Activated CD4-positive, alpha-beta T cell treated with anti-CD3 and anti-CD28 coated beads, Interleukin-2, amount 50 U/mL, for 16 hours (primary cell): ENCODE measurements around the gene EEF2K.
"Not testable (repeated sequence)": the region's sequence is repeated elsewhere in the genome, so short reads cannot be mapped to it uniquely, and the experiment has no call there.

Source experiments
- DNase-seq: peaks from one replicate; pipeline ENCODE4 v3.0.0-alpha.2; 2020

EEF2K gene

DNA sequence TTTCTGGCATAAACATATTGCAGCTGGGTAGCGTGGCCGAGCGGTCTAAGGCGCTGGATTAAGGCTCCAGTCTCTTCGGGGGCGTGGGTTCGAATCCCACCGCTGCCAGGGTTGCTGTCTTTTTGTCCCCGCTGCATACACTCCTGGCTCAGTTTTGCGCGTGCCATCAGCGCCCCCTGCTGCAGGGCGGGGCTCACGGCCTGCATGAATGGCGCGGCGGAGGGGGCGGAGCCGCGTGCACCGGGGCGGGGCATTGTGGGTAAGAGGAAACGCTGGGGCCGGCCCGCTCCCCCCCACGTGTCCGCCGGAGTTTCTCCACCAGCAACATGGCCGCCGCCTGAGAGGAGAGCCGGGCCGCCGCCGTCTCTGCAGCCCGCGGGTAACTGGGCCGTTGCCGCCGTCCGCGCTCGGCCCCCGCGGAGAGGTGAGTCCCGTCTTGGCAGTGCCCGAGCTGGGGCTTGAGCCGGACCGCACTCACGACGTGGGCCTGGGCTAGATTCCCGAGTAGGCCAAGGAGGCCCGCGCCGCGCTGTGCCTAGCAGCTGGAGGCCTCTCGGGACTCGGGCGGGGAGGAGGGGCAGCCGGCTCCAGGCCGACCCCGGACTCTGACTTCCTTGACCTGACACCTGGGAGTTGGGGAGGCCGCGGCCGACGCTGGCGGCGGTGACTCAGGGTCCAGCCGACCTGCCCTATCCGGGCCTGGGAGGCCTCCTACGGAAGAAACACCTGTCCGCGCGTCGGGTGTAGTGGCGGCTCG is 91.2 kb downstream of the EEF2K start, which contains the start of gene POLR3E:
TSS of gene POLR3E (plus strand) at position 296 of the 757 bp plus-strand sequence. CDS start 5,560 bp downstream, outside the sequence.
- DNase-seq, result peak; percentile 99

DNA sequence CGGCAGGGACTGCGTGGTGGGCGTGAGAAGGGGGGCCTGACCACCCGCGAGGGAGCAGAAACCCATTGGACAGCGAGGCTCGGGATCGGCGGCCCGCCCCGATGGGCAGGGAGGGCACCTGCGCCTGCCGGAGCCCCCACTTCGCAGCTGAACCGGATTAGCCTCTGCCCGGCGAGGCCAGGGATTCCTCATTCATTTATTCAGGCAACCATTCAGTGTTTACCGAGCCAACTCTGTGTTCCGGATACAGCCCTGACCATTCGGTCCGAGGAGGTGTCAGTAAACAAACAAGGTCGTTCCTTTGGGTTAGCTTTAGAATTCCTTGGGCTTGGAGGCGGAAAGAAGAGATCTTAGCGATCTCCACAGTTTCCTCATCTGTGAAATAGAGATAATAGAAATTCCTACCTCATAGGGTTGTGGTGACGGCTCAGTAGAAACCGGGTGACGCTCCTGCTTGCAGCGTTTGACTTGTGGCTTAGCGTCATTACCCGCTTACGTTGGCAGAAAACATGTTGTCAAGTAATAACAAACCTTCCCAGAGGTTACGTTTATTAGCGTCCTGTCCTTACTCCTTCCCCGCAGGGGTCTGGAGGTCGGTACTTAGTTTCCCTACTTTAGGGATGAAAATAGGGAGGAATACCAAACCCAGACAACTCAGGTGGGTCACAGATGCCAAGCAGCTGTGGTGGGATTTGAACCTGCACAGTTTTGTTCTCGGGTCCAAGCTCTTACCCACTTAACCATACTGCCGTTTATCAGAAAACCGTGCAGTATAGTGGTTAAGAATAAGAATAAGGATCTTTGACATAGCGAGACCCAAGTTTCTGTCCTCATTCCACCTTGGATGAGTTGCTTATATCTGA is 92.0 kb downstream of the EEF2K start:
- DNase-seq, result peak; percentile 90

DNA sequence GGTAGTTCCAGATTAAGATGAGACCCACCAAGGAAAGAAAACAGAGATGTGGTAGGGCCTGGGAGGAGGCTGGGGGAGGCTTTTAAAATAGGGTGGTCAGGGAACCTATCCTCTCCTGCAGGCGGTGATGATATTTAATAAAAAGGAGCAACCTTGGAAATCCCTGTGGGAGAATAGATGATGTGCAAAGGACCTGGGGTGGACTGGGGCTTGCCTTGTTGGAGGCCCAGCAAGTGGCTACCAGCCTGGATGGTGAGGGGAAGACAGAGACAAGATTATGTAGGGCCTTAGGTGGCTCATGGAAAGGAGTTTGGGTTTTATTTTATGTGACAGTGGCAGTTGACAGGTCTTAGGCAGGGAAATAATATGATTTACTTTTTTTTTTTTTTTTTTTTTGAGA is 93.0 kb downstream of the EEF2K start:
- no peak for DNase-seq

DNA sequence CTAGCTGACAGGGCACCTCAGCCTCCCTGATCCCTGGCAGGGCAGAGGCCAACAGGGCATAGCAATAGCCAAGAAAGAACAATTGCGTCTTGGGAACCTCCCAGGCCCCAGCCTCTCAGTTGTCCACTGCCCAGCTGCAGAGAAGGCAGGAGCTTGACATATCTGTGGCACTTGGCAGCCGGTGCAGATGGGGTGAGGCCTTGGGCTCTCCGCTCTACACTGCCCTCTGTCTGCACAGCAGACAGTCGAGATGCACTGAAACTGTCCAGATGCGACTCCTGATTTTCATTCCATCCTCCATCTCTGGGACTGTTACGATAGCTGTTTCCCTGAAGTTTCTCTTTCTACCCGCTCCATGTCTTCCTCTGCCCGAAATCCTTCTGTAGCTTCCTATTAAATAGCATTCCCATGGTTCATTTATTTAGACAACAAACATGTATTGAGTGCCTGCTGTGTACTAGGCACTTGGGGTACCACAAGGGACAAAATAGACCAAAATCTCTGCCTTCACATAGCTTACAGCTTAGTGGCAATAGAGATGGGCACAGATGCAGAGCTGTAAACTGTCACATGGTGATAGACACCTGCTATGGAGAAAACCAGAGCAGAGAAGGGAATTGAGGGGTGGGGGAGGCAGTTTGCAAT is 94.5 kb downstream of the EEF2K start:
- peak; percentile 55 for DNase-seq

DNA sequence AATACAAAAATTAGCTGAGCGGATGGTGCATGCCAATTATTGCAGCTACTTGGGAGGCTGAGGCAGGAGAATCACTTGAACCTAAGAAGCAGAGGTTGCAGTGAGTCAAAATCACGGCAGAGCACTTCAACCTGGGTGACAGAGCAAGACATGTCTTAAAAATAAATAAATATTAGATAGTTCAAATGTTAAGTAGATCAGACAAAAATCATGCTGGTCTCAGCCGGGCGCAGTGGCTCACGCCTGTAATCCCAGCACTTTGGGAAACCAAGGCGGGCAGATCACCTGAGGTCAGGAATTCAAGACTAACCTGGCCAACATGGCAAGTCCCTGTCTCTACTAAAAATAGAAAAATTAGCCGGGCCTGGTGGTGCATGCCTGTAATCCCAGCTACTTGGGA is 95.3 kb downstream of the EEF2K start:
- not testable (repeated sequence) for DNase-seq

DNA sequence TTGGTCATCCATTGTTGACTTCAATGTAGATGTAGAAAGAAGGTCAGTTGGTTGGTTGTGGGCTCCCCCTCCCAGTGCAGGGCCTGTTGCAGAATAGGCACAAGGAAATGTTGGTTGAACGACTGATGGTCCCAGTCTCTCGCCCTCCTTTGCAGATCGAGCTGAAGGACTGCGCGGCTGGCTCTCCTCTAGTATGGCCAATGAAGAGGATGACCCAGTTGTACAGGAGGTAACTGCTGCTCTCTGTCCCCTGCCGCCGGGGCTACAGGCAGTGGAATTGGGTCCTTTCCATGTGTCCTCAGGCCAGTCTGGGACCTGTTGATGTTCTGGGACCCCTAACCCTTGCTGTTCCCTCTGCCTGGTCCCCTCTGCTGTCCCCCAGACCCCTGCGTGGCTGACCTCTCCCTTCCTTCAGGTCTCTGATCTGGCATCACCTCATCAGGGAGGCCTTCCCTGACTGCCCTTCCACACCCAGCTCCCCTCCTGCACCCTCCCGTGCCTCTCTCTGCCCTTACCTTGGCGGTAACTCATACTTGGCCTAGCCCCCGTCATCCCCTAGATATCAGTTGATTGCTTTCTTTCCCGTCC is 96.8 kb downstream of the EEF2K start:
- DNase-seq, result no peak

DNA sequence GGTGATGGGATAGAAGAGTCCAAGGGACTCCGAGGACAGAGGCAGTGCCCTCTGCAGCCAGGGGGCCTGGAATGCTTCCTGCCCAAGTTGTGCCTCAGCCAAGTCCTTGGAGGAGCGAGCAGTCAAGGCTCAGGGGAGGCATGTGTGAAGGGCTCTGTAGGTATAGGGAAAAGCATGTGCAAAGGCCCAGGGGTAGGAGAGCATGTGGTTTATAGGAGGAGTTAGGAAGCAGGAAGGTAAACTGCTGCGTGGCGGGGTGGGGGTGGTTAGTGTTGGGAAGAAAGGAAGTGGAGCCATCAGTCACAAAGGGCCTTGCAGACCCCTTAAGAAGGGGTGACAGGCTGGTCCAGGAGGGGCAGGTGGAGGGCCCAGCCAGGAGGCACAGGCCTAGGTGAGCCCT is 98.3 kb downstream of the EEF2K start:
- DNase-seq, result no peak

DNA sequence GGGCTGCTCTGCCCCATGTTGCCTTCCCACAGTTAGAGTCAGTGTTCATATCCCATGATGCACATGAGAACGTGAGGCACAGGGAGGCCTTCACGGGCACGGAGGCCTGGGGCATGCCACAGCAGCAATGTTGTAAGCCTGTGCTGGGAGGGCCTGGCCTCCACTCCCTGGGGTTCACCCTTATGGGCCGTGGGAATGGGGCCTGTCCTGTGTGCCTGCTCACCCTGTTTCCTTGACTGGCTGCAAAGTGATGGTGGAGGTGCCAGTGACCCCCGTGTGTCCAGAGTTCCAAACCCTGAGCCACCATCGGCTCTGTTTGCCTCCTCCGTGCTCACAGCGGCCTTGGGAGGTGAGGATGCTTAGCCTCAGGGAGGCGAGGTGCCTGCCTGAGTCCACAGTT is 100.7 kb downstream of the EEF2K start:
- no peak for DNase-seq

DNA sequence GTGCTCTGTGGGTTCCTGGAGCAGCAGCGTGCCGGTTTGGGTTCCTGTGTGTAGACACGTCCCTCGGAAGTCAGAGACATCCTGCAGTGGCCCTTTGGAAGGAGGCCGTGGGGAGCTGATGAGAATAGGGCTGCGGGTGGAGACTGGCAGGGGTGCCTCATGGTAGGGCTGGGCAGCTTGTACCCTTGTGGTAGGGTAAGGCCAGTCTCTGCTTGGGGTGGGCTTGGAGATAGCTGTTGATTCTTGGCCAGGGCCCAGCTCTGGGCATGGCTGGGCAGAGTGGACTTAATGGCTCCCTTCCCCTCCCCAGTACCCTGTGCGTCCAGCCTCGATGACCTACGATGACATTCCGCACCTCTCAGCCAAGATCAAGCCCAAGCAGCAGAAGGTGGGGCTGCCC is 101.8 kb downstream of the EEF2K start:
- no peak for DNase-seq

DNA sequence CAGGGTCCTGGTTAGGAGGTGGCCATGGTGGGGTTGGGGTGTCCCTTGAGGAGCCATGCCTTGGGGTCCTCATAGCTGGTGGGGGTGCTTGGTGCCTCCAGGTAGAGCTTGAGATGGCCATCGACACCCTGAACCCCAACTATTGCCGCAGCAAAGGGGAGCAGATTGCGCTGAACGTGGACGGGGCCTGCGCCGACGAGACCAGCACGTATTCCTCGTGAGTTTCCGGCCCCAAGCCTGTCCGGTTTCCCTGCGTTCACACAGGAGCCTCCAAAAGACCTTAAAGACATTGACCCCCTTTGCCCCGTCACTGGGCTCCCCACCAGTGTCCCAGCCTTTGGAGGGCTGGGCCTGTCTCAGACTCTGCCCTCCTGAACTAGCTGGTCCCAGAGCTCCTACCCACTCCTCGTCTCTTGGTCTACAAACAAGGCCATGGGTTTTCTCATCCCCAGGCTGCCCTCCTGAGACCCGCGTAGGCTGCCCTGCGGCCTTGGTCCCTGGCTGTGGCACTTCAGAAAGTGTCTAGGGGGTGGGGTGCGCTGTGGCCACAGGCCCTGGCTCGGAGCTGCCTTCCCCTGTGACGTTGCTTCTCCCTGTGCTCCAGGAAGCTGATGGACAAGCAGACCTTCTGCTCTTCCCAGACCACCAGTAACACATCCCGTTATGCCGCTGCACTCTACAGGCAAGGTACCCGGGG is 102.9 kb downstream of the EEF2K start:
- no peak for DNase-seq

DNA sequence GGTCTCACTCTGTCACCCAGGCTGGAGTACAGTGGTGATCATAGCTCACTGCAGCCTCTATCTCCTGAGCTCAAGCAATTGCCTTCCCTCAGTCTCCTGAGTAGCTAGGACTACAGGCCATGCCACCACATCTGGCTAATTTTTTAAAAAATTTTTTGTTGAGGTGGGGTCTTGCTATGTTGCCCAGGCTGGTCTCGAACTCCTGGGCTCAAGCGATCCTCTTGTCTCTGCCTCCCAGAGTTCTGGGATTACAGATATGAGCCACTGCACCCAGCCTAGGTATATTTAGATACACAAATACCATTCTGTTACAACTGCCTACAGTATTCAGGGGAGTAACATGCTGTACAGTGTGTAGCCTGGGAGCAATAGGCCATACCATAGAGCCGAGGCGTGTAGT is 105.4 kb downstream of the EEF2K start:
- no peak for DNase-seq

DNA sequence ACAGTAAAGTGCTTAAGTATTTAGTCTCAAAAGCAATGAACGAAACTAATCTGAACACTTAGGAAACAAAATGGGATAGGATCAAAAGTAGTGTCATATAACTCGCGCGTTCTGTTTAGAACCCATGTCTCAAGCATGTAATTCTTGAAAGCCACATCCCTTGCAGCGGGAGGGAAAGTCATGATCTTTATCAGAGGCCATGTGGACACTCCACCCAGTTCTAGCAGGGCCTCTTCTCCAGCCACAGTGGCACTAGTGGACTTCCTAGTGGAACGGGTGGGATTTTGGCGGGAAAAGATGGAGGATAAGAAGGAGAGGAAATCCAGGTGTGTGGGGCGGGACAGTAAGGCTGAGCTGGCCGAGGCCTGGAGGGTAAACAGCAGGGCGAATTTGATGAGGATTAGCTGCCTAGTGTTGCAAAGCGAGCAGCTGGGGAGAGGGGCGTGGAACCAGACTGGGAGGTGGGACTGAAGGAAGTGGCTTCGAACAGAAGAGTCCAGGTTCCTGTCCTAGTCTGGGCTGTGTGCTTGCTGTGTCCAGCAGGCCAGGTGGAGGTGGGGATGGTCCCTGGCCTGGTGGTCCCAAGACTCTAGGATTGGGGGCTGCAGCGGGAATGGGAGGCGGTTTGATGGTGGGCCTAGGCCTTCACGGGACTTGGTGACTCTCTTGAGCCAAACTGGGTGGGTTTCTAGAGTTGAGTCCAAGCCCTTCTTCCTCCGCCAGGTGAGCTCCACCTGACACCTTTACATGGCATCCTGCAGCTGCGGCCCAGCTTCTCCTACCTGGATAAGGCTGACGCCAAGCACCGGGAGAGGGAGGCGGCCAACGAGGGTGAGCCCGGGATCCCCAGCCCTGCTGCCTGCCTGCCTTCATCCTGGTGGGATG is 107.1 kb downstream of the EEF2K start:
- DNase-seq, result no peak

DNA sequence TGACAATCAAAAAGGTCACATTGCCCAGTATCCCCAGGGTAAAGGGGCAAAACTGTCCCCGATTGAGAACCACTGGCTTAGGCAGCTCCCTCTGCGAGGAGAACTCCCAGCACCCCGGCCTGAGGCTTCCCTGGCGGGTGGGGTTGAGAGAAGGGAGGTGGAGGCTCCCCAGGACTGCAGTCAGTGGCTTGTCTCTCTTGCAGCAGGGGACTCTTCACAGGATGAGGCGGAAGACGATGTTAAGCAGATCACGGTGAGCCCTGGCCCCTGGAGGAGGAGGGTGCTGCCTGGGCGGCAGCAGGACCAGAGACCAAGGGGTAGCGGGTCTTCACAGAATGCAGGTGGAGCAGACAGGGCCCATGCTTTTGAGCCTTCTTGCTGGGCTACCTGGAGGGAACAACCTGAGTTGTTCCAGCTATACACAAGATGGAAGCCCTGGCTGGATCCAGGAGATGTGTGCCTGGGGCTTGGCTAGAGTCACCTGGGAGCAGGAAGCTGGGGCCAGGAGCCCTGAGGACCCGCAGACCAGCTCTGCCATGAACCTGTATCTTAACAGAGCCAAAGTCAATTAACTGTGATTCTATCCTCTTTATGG is 107.9 kb downstream of the EEF2K start:
- no peak for DNase-seq

DNA sequence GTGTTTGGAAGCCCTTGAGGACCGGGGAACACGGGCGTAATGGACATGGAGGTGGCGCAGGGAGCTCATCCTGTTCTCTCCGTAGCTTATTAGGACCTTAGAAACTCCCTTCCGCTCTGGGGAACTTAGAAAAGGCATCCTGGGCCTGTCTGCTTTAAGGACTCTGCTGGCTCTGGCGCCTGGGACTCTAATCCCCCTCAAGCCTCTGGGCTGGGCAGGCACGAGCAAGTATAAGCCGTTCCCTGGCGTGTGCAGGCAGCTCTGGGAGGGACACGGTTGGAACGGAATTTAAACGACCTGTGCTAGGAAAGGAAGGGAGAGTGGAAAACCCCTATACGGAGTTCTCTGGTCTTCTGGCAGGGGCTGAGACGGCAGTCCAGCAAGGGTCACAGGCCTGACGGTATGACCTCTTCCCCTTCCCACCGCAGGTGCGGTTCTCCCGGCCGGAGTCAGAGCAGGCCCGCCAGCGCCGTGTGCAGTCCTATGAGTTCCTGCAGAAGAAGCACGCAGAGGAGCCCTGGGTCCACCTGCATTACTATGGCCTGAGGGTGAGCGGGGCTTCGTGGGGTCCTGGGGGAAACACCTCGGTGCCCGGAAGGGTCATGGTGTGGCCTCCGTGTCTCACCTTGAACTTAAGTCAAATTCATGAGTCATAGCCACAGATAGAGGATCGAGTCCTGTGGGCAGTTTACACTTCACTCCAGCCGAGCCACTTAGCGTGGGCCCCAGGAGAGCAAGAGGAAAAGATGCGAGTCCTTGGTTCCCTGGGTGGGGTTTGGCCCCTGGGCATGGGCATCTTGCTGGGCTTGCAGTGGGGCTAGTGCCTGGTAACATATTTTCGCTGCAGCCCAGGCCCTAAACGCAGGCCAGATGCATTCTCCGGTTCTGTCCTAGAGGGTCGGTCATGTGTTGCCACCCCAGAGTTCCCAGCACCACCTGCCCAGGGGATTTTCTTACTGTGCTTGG is 108.9 kb downstream of the EEF2K start:
- no peak for DNase-seq

DNA sequence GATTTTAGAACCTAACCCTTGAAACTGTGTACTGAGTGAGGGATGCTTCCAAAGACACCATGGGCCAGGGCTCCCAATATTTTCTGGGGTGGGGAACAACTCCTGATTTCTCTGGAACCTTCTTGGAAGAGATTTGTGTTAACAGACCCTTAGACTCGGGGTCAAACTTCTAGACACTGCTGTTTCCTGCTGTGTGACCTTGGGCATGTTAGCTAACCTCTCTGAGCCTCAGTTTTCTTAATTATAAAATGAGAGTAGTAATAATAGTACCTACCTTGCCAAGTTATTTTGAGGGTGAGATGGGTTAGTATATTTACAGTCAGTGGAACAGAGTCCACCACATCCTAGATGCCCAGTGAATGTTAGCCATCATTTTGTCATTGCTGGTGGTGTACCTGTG is 109.9 kb downstream of the EEF2K start:
- DNase-seq, result no peak

DNA sequence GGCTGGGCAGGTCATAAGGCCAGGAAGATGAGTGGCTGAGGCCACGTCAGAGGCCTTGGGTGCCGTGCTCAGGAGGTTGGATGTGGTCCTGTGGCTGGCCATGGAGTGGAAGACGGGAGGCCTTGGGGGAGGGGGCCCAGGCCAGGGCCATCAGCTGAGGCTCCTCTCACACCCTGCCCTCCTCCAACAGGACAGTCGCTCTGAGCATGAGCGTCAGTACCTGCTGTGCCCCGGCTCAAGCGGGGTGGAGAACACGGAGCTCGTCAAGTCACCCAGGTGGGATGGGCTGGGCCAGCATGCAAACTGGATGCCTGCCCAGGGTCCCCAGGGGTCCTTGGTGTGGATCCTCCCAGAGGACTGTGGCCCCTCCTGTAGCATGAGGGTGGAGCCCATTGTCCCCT is 110.3 kb downstream of the EEF2K start:
- no peak for DNase-seq

DNA sequence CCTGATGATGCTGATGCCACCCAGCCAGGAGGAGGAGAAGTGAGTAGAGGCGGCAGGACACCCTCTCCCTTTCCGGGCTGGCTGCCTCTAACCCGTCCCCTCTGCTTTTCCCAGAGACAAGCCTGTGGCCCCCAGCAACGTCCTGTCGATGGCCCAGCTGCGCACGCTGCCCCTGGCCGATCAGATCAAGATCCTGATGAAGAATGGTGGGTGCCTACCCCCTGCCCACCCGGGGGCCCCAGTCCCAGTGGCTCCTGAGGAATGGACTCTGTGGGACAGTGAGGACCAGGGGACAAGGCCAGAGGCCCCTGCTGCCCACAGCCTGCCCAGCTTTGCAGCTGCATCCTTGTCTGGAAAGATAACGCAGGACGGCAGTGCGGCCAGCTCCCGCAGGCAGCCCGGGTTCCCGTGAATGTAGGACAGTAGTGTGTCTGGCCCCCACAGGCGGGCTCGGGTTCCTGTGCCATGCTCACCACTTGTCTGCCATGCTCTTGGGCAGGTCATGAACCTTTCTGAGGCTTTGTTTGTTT is 111.0 kb downstream of the EEF2K start:
- DNase-seq, result no peak

DNA sequence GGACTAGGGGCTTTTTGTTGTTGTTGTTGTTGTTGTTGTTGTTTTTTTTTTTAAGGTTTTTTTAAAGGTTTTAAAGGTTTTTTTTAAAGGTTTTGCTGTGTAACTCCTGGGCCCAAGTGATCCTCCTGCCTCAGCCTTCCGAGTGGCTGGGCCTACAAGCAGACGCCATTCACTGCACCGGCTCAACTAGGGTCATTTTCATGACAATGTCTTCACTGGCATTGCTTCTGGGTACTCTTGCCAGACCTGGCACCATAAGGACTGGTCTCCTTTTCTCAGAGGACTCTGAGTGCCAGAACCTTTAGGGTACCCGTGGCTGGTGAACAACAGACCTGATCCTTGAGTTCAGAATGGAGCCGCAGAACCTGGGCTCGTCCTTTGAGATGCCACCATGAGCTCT is 111.5 kb downstream of the EEF2K start:
- no peak for DNase-seq

DNA sequence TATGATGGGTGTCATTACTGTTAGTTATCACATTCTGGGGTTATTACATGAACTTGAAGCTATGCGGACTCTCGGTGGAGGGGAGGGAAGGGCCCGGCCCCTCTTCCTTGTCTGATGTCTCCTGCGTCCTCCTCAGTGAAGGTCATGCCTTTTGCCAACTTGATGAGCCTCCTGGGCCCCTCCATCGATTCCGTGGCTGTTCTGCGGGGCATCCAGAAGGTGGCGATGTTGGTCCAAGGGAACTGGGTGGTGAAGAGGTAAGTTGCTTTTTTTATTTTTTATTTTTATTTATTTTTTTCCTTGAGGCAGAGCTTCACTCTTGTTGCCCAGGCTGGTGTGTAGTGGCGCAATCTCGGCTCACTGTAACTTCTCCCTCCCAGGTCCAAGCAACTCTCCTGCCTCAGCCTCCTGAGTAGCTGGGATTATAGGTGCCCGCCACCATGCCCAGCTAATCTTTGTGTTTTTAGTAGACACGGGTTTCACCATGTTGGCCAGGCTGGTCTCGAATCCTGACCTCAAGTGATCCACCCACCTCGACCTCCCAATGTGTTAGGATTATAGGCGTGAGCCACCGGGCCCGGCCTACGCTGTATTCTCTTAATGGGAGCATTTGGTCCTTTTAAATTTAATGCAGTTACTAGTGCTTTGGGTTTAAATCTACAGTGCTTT is 112.7 kb downstream of the EEF2K start:
- peak; percentile 59 for DNase-seq
